KMS-11 (cell line): Measurements from ENCODE around the gene SIAH2.

ENCODE experiments used
- H2AFZ ChIP-seq: fragments of 200-600 bp; sonication (generic); 2 replicates; pipeline ENCODE4 v1.6.1; 2016; ENCODE audit warnings: antibody characterized with exemption, mixed run types, low read depth
- H3K27ac ChIP-seq: fragments of 200-600 bp; sonication (generic); 2 replicates; pipeline ENCODE4 v1.6.1; 2016; ENCODE audit warnings: mild to moderate bottlenecking, mixed run types
- H3K27me3 ChIP-seq: fragments of 200-600 bp; sonication (generic); 2 replicates; pipeline ENCODE4 v1.6.1; 2017; ENCODE audit warnings: mild to moderate bottlenecking, low read depth, mixed run types, moderate library complexity; ENCODE audit not compliant: insufficient read depth
- H3K36me3 ChIP-seq: fragments of 200-600 bp; sonication (generic); 2 replicates; pipeline ENCODE4 v1.6.1; 2017; ENCODE audit warnings: mild to moderate bottlenecking, mixed run types; ENCODE audit not compliant: insufficient read depth
- H3K4me1 ChIP-seq: fragments of 200-600 bp; sonication (generic); 2 replicates; pipeline ENCODE4 v1.6.1; 2016; ENCODE audit warnings: mild to moderate bottlenecking, low read depth, mixed run types; ENCODE audit not compliant: poor library complexity, severe bottlenecking
- H3K4me2 ChIP-seq: fragments of 200-600 bp; sonication (generic); 2 replicates; pipeline ENCODE4 v1.7.0; 2016; ENCODE audit warnings: mild to moderate bottlenecking, mixed run types
- H3K4me3 ChIP-seq: fragments of 200-600 bp; sonication (generic); IDR thresholded peaks from 2 replicates; pipeline ENCODE4 v1.6.1; 2017; ENCODE audit warnings: low read depth, low read length, mixed read lengths; ENCODE audit not compliant: insufficient read depth
- H3K79me2 ChIP-seq: fragments of 200-600 bp; sonication (generic); 2 replicates; pipeline ENCODE4 v1.6.1; 2016; ENCODE audit warnings: low read depth, mixed run types; ENCODE audit not compliant: insufficient read depth
- H3K9ac ChIP-seq: fragments of 200-600 bp; sonication (generic); 2 replicates; pipeline ENCODE4 v1.6.1; 2016; ENCODE audit warnings: mild to moderate bottlenecking, mixed run types
- H4K20me1 ChIP-seq: fragments of 200-600 bp; sonication (generic); 2 replicates; pipeline ENCODE4 v1.6.1; 2016; ENCODE audit warnings: mild to moderate bottlenecking, mixed run types; ENCODE audit not compliant: insufficient read depth
- CTCF ChIP-seq: fragments of 200-600 bp; sonication (generic); conservative IDR thresholded peaks from 2 replicates; pipeline ENCODE4 v1.6.1; 2017; ENCODE audit warnings: low read depth, mild to moderate bottlenecking, antibody characterized with exemption, low read length, moderate library complexity, mixed read lengths

The SIAH2 gene

GRCh38 chr3:150763122-150763840 lies at the start of gene SIAH2:
Gene SIAH2, minus strand, starts transcription at chr3:150763169. Its CDS starts 320 bp downstream, at chr3:150762849.
- TF ChIP-seq CTCF = no peak
- Histone ChIP-seq H3K4me3 (peak within 1 kb of the TSS; percentile 93), H3K4me2 (peak within 1 kb of the TSS; percentile 94), H3K9ac (peak within 1 kb of the TSS; percentile 87), H3K79me2 (peaks cover 56% of the 10 kb centered on the region), H2AFZ (peak within 1 kb of the TSS; percentile 76), H3K36me3 (no peaks in the 10 kb centered on the region; the same call in 1 of the 2 replicates), H4K20me1 (peaks cover 19% of the 10 kb centered on the region), H3K27ac (peak within 1 kb of the TSS; percentile 88), H3K27me3 (no peaks in the 10 kb centered on the region), H3K4me1 (peaks cover 71% of the 10 kb centered on the region)

GRCh38 chr3:150811984-150812383 lies 49.0 kb upstream of the SIAH2 start:
- no peak overlapping the region for H3K27ac ChIP-seq

GRCh38 chr3:150810641-150811040 lies 47.7 kb upstream of the SIAH2 start:
- no peak for TF ChIP-seq CTCF
- H2AFZ ChIP-seq = no peak overlapping the region
- H3K4me3 ChIP-seq = no peak overlapping the region
- no peaks in the 10 kb centered on the region for H3K36me3 ChIP-seq
- H3K27ac ChIP-seq = no peak overlapping the region
- no peak overlapping the region for H3K9ac ChIP-seq
- no peaks in the 10 kb centered on the region for H3K27me3 ChIP-seq
- no peaks in the 10 kb centered on the region for H4K20me1 ChIP-seq
- H3K4me1 ChIP-seq = no peaks in the 10 kb centered on the region
- H3K79me2 ChIP-seq = no peaks in the 10 kb centered on the region
- no peak overlapping the region for H3K4me2 ChIP-seq

More at GRCh38 chr3:150811984-150812383, 49.0 kb upstream of the SIAH2 start:
- Histone ChIP-seq H3K4me3 (no peak overlapping the region), H3K79me2 (no peaks in the 10 kb centered on the region), H2AFZ (no peak overlapping the region), H3K4me2 (no peak overlapping the region), H3K36me3 (no peaks in the 10 kb centered on the region), H3K9ac (no peak overlapping the region), H4K20me1 (no peaks in the 10 kb centered on the region), H3K27me3 (no peaks in the 10 kb centered on the region), H3K4me1 (no peaks in the 10 kb centered on the region)
- no peak for TF ChIP-seq CTCF

- Histone ChIP-seq H2AFZ (no peak overlapping the region), H3K36me3 (no peaks in the 10 kb centered on the region), H3K9ac (no peak overlapping the region), H3K4me3 (no peak overlapping the region), H4K20me1 (no peaks in the 10 kb centered on the region), H3K4me2 (no peak overlapping the region), H3K4me1 (no peaks in the 10 kb centered on the region), H3K27me3 (no peaks in the 10 kb centered on the region), H3K79me2 (no peaks in the 10 kb centered on the region), H3K27ac (no peak overlapping the region)
- TF ChIP-seq CTCF = no peak
These were observed 43.3 kb upstream of the SIAH2 start for GRCh38 chr3:150806185-150806835.
